ENCODE data around the gene UNC5B. TPM values are rescaled to one million over a fixed set of nuclear protein-coding genes. Genes with fewer than 3 reads are reported as not detected.
A peak's percentile ranks its signal among the peaks of the same experiment; 100 is the strongest.

The UNC5B gene
- total RNA-seq, 1 donor, result 0.27 TPM

DNA sequence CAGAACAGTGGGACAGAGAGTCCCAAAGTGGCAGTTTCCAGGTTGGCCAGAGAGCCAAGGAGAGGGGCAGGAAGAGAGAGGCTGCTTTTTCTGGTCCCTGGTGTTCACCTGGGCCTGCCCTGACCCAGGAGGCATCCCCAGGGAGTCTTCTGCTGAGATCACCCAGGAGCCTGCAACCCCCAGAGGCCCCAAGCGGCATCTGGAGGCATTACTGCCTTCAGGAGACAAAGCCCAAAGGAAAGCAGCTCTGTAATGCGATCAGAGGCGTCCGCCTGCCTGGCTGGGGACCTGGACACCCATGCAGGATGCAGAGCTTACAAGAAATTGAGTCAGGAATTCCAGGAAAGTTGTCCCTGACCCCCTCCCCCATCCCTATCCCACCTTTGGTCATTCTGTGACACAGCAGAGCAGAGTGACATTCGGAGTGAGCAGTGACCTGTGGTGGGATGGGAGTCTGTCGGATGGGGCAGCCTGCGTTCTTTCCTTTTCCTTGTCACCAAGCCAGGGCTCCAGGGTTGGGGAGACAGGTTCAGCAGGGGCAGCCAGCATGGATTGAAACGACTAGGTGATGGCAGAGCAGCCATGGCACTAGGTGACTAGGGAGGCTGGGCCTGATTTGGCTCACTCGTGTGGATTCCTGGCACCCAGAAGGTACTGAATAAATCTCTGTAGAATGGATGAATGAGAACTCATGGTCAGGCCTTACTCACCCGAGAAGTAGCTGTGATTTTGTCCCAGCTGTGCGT, 10.4 kb downstream of the UNC5B start:
- DNase-seq (ENCODE audit: low read depth in 2 of 3, low spot score in 2 of 3), result no peak

DNA sequence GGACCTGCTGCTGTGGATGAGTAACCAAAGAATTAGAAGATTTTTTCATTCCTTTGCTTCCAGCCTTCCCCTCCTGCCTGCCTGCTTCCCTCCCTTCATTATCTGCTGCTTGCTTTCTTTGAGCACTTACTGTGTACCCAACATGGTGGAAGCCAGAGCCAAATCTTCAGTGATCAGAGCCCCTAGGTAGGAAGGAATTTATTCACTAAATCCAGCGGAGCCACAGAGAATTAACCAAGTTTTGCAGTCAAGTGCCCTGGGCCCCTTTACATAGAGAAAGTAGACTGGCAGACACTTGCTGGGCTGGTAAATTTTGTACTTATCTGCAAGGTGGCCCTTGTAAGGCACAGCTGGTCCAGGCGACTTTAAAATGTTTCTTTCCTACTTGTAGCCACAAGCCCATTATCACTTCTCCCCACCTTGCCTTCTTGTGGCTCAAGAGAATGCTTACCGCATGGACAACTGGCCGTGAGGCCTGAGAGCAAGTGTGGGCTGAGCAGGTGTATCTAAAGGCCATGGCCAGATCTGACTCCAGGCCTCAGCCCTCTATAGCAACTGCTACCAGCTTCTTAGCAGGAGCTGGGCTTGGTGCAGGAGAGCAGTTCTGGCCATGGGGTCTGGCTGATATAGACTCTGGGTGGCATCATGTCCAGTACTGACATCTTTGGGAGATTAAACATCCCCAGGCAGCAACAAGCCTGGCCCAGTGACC, 11.1 kb downstream of the UNC5B start:
- no peak for DNase-seq (ENCODE audit: low read depth in 2 of 3, low spot score in 2 of 3)

DNA sequence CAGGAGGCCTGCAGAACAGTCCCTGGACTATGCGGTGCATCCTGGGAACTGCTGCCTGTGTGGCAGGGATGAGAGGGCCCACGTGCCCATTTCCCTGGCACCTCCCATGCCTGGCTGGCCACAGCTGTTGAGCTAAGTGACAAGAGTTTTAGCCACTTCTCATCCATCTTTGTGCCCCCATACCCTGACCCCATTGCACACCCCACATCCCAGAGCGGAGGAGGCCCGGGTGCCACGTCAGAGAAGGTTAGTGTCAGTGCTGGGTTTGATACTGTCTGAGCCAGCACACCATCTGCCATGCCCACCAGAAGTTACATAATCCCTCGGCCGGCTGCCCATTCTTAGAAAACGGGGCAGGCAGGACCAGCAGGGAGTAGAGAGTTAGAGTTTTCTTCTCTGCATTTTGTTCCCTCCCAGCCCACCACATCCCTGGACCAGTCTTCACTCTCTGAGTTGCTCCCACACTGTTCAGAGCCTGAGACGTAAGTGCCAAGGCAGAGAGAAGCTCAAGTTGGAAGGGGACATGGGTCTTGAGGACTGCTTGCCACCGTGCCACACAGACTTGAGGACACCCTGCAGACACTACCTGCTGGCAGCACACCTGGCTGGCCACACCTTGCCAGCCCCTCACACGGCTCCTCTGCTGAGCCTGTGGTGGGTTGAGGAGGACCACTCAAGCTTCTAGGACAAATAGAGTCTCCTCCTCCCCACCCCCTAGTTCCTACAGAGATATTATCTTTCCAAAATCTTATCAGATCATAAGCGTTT, 13.1 kb downstream of the UNC5B start:
- no peak for DNase-seq (ENCODE audit: low read depth in 2 of 3, low spot score in 2 of 3)

DNA sequence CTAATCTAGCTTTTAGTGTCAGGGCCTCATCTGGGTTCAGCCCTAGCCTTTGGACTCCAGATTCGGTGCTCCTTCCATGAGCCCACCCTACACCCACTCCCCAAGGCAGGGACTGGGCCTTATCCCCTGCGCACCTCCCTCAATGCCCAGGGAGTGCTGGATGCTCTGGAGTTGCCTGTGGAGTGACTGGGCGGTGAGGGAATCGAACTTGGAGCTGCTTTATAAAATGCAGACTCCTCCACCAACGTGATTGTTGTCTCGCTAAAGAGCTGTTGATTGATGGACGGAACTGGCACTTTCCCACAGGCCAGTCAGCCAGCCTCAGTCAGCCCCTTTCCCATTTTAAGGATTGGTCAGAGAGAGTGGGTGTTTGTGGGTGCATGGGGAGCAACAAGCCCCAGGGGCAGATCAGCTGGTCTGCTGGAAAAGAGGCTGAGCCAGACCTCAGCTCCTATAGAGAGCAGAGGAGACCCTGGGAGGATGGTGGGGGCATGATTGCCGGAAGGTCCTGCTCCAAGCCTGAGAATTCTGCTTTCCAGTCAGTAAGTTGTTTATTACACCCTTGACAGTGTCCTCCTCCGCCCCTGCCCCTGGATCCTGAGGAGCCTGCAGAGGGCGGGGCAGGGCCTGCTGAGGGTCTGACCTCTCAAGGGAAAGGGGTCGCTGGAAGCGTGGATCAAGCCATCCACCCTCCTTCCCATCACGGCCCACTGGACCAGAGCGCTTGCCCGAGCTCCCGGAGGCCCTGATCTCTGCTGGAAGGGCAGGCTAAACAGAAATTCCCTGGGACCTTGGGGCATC, 16.7 kb downstream of the UNC5B start:
- DNase-seq (ENCODE audit: low read depth in 2 of 3, low spot score in 2 of 3), result no peak

DNA sequence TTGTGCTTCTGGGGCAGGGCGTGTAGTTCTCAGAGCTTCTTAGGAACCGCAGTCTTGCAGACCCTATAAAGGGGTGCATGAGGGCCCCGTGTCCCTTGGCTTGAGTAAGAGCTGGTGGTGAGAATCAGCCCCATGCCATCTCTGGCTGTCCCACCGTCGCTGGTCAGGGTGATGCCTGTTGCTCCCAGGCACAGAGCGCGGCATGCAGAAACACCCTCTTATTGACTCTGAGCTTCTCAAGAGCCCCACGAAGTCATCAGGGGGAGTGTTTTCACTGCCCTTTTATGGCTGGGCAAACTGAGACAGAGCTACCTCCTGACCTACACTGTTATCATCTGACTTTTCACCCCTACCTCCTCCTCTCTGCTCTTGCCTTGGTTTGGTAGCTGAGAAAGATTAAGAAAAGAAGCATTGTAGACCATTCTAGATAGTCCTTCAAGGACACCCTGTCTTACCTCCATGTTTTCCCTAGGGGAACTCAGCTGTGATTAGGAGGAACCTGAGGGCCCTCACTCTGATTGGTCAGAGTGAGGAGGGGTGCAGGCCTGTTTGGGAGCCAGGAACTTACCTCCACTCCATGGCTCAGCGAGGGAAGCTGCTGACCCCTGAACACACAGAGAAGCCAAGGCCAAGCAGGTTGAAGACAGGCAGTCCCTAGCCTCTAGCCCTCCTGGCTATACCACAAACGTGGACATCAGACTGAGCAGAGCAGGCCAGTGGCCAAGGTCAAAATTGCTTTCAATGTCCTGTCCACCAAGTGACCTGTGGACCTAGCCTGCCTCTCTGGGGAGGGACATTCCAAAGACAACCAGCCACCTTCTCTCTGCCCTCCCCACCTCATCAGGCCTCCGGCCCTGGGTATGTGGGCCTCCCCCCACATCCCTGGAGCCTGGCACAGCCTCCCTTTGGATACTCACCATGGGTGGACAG, 17.6 kb downstream of the UNC5B start:
- DNase-seq (ENCODE audit: low read depth in 2 of 3, low spot score in 2 of 3), result no peak

DNA sequence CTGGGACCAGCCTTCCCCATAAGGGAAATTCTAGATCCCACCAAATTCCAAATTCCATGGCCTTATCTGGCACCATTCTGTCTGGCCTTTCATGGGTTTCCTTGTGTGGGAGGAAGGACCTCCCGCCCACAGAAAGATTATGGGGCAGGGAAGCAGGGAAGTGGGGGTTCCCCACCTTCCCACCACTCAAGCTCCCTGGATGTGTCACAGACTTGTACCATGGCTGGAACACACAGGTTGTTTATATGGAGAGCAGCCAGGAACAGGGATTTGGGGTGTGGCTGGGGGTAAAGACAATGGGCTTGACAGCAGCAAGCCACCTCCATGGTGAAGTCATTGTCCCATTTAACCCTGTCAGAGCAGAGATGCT, 18.3 kb downstream of the UNC5B start:
- DNase-seq (ENCODE audit: low read depth in 2 of 3, low spot score in 2 of 3), result no peak

DNA sequence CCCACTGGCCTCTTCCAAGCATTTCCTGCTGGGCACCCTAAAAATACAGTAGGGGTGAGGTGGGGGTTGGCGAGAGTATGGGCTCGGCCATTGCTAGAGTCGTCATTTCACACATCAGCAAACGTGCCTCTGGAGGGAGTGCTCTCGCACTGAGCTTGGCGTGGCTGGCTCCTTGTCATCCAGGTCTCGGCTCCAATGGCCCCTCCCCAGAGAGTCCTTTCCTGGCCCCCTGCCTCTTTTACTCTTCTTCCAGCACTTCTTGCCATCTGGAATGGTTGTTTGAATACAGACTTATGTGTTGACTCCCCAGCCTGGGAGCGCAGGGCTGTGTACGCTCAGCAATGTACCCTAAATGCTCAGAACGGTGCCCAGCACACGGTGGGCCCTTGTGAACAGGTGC, 18.8 kb downstream of the UNC5B start:
- DNase-seq (ENCODE audit: low read depth in 2 of 3, low spot score in 2 of 3), result no peak

DNA sequence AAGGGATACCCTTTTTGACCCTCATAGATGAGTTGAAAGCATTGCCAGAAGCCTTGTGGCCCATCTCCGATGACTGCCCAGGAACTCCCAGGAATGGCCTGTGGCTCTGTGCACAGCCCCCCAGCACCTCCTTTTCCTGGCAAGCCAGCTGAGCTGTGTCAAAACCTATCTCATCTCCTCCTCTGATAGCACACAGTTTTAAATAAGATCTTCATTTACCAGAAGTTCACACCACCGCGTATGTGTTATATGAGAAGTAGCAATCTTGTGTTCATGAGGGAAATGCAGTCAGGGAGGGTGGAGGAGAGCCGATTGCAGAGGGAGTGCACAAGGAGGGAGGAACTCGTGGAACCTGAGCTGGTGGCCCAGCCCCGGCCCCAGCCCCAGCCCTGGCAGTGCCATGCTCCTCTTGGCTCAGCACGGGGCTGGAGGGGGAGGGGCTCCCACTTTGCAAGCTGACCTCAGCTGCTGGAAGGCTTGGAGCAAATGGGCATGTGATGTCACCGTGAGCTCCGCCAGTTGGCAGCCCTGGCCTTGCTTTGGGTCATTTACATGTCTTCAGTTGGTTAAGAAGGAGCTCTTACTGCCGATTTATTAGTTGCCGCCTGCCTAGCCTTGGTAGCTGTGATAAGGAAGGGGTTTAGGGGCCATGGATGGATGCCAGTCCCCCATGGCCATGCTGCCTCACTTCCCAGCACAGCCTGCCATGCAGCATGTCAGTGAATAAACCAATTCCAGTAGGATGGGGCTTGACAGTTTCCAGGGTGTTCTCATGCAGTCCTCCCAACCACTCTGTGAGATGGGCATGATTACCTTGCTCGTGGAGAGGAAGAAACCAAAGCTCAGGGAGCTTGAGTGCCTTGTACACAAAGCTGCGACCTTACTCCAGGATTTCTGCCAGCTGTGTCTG, 20.0 kb downstream of the UNC5B start:
- DNase-seq (ENCODE audit: low read depth in 2 of 3, low spot score in 2 of 3), result no peak

DNA sequence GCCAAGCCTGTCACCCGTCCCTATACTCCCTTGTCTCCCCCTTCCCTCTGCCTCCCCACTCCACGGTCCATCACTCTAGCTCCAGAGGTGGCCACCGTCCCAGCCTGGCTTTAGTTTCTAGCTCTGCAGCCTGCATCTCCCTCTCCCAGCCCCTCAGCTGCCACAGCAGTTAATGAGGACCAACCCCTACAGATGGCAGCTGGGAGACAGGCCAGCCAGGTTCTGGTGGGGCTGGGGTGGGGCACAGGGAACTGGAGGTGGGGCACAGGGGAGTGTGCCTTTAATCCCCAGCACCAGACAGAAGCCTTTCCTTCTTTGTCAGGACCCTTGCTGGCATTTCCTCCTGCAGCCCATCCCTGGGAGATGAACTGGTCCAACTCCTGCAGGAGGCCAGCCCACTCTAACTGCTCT, 21.1 kb downstream of the UNC5B start:
- DNase-seq (ENCODE audit: low read depth in 2 of 3, low spot score in 2 of 3), result no peak

DNA sequence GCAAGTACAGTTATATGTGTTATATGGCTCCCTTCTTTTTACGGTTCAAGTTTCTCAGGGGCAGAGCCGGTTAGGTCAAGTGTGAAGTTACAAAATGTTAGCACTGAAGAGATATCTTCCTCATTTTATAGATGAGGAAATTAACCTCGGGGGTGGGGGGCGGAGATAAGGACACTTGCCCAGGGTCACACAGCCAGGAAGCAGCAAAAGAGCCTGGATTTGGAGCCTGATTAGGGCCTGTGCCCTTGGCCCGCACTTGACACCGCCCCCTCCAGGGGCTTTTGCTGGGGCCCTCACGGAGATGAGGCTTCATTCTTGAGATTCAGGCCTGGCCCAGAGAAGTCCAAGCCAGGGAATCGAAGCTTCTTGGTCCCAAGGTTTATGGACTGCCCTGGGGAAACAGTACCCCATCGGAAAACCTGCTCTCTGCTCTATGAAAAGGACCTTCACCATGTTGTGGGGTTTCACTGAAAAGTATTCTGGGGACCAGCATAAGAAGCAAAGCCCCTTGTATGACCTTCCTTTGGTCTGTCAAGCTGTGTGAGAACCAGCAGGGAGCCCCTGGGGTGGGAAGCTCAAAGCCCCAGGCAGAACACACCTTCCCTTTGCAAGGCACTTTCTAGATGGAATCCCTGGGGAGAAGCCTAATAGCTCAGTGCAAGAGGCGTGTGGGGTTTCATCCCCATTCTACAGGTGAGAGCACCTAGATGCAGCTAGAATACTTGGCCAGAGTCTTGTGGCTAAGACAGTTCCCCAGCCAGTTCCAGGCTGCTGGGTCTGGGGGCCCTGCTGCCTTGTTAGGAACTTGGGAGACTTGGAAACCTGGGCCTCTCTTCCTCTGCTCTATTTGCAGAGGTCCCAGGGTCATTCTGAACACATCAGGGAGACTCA, 21.9 kb downstream of the UNC5B start:
- peak in 1 of 3 donors; percentile 53 for DNase-seq (ENCODE audit: low read depth in 2 of 3, low spot score in 2 of 3)

DNA sequence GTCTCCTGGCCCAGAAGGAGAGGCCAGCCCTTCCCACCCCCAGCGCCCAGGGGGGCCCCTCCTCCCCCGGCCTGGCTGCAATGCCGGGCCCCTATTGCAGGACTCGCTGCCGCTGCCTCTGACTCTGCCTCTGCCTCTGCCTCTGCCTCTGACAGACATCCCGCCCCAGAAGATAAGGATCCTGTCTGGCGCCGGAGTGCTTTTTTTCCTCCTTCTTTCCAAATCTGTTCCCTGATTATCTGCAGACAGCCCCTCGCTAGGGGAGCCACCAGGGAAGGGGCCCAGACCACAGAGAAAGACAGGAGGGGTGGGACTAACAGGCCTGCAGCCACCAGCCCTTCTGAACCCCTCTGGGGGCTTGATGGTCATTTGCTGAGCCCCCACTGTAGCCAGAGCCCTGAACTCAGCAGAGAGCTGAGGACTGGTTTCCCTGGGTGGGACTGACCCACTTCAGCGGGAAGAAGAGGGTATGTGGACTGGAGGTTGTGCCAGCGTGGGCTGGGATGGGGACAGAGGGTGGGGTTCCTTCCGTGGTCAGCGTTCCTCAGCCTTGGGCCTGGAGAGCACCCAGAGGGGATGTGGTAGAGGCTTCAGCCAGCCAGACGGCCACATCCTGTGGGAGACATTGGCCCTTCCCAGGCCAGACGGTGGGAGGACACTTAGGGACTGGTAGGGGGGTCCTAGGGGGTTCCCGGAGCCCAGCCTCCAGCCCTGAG, 22.8 kb downstream of the UNC5B start:
- no peak for DNase-seq (ENCODE audit: low read depth in 2 of 3, low spot score in 2 of 3)

DNA sequence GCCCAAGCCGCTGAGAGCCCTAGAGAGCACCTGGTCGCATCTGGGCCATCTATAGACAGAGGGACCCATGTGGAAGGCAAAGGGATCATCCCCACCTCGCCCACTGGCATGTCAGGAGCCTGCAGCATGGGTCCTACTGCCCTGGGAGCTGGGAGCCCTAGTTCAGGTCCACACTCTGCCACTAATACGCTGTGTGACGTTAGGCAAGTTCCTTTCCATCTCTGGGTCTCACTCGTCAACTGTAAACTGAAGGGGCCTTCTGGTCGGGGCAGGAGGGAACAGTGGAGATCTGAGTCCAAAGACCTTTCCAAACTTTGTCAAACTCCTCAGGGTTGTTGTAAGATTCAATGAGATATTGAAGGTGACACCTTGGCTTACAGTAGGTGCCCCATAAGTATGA, 23.4 kb downstream of the UNC5B start:
- no peak for DNase-seq (ENCODE audit: low read depth in 2 of 3, low spot score in 2 of 3)

DNA sequence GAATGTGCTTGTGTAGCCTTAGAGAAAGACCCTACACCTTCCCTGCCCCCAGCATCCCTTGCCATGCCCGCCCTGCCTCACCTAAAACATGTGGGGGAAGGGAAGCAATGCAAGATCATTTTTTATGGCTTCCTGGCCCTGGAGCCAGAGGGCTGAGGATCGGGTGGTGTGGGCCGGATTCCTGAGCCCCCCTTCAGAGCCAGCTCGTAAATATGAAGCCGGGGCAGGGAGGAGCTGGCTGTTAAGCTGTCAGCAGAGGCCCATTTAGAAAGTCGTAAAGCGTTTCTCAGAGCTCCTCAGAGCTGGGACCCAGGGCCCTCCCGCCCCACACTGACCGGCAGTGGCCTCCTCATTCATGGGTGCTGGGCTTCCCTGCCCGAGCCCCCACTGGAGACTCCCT, 23.9 kb downstream of the UNC5B start:
- DNase-seq (ENCODE audit: low read depth in 2 of 3, low spot score in 2 of 3), result no peak

DNA sequence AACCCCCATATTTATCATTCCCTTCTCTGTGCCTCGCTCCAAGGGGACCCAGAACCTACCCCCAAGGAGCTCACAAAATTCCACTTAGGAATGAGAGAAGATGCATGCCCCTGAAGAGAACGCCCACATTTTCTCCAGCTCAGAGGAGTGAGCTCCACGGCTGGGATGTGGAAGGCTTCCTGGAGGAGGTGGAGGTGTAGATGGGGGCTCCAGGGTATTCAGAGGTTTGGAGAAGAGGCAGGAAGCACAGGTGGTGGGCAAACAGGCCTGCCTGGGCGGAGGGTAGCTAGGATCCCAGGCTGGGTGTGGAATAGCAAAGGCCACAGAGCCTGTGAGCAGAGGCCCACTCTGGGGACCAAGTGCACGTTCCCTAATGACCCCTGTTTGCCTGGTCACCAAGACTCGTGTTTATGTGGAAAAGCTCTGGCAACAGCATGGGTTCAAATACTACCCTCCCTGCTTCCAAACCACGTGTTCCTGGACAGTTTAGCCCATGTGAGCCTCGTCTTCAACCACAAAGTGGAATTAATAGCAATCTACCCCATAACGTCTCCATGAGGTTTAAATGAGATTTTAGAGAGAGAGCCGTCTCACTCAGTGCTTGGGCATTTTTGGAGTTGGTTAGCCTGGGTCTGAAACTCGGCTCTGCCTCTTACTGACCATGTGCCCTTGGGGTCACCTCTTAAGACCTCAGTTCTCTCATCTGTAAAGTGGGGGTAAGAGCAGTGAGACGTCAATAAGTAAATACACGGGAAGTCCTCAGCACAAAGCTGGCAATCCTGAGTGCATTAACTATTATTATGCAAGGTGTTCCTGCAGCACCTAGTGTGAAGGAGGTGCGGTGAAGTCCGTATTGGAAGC, 24.7 kb downstream of the UNC5B start:
- no peak for DNase-seq (ENCODE audit: low read depth in 2 of 3, low spot score in 2 of 3)

DNA sequence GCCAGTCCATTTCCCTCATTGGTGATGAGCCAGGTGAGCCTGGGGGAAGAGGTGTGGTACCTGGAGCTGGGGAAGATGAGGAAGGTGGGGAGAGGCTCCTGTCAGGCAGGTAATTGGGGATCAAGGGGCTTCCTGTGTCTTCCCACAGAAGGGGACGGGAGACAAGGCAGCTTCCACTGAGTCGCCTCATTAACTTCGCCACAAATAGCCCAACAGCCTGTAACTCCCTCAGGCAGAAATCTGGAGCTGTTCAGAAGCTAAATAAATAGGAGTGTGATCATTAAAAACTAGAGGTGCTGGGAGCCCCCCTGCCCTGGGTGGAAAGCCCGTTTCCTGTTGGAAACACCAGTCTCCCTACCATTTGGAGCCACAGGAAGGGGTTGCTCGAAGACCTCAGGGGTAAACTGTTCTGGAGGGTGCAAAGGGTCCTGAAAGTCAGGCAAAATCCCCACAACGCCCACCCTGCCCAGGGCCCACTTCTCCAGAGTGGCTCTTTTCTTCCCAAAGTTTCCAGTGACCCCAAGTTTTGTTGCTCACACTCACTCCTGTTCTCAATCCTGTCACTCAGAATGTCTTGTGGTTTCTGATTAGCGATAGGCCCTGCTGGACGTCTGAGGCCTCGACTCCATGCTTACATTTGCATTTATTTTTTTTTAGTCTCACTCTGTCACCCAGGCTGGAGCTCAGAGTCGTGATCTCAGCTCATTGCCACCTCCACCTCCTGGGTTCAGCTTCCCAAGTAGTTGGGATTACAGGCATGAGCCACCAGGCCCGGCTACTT, 25.7 kb downstream of the UNC5B start:
- DNase-seq (ENCODE audit: low read depth in 2 of 3, low spot score in 2 of 3), result no peak
